ENCODE measurements around the gene NLN.
"Not testable (repeated sequence)": the region's sequence is repeated elsewhere in the genome, so short reads cannot be mapped to it uniquely, and the experiment has no call there.

- not testable (repeated sequence) for TF ChIP-seq CTCF, POLR2A (IDR thresholded peaks at IDR 0.05)
These were observed 51.0 kb downstream of the NLN start for GRCh38 chr5:65772963-65773362.
